ENCODE results near the gene WAPL. TPM values are rescaled to one million over a fixed set of nuclear protein-coding genes. Genes with fewer than 3 reads are reported as not detected.
A peak's percentile ranks its signal among the peaks of the same experiment; 100 is the strongest.

WAPL gene
- total and polyA plus RNA-seq, 2 of the 8 experiments (the other 6 are each of a cell fraction or from before 2014, with no cell fraction given): 12.8 to 48.1 TPM

DNA sequence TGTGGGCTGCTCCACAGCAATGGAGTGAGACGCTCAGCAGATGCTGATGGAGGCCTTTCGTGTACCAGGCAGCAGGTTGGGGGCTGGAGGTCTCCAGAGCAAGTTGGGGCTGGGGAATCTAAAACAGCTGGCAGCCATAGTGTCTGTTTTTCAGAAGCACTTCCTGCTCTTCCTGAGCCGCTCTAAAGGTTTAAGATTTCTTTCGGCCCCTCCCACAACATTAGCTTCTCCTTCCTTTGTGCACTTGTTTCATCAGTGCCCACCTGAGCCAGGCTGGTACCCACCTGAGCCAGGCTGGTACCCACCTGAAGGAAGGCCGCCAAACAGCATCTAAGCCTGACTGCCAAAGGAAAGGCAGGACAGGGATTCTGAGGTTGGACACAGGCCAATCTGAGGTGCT is 18.4 kb upstream of the WAPL start:
- Histone ChIP-seq H3K23ac (ENCODE audit: insufficient read length) (no peak overlapping the region), H4K8ac (ENCODE audit: extremely low read depth, insufficient read depth, low read length) (peak overlapping the region; percentile 57), H3K56ac (replicated peaks; ENCODE audit: insufficient read length, low read depth, low read length) (no peak overlapping the region), H3K4me1 (replicated peaks in 1 of 4; ENCODE audit: control insufficient read depth in 3 of 4, insufficient read depth in 4 of 4, low read length in 3 of 4) (peaks cover under 1 to 11% (median 6%) of the 10 kb centered on the region in 4 experiments), H2BK15ac (ENCODE audit: low read length) (no peak overlapping the region), H3K18ac (ENCODE audit: extremely low read depth, low read length) (no peak overlapping the region), H2BK12ac (ENCODE audit: low read depth, low read length) (0 out of 2 replicates have a peak overlapping the region, but pooled peaks have one; percentile 17), H4K91ac (replicated peaks; ENCODE audit: insufficient read length, low read length) (no peak overlapping the region), H3K9ac (replicated peaks in 1 of 4; ENCODE audit: extremely low read depth in 1 of 4, low read depth in 3 of 4, low read length in 3 of 4) (no peak overlapping the region), H3K23me2 (ENCODE audit: low read depth, low read length) (peaks cover 8% of the 10 kb centered on the region; the same call in 1 of the 2 replicates), H2AK5ac (ENCODE audit: low read depth, low read length) (no peak overlapping the region), H3K27ac (ENCODE audit: low read depth, low read length) (no peak overlapping the region), H3K27me3 (replicated peaks in 1 of 4; ENCODE audit: control insufficient read depth in 3 of 4, extremely low read depth in 1 of 4, insufficient read depth in 3 of 4, low read length in 3 of 4) (peaks cover 0 to 15% (median 10%) of the 10 kb centered on the region in 4 experiments; a peak in 5 of 7 replicates), H3K4ac (replicated peaks; ENCODE audit: insufficient read length, low read depth, low read length) (no peak overlapping the region), H3K79me1 (ENCODE audit: low read depth, low read length) (no peaks in the 10 kb centered on the region), H2BK5ac (ENCODE audit: low read depth, low read length) (no peak overlapping the region), H4K20me1 (replicated peaks in 1 of 2; ENCODE audit: control insufficient read depth in 1 of 2, insufficient read depth in 2 of 2, low read length in 2 of 2) (no peaks in the 10 kb centered on the region), H3K79me2 (ENCODE audit: control insufficient read depth in 1 of 2, insufficient read depth in 2 of 2, low read length in 2 of 2) (no peaks in the 10 kb centered on the region), H3K4me2 (ENCODE audit: insufficient read depth in 1 of 2, low read depth in 2 of 2, low read length in 2 of 2) (no peak overlapping the region), H3K9me3 (ENCODE audit: insufficient read depth in 2 of 2, low read depth in 1 of 2, low read length in 1 of 2) (no peaks in the 10 kb centered on the region), H3K14ac (ENCODE audit: insufficient read length) (no peak overlapping the region), H4K5ac (ENCODE audit: insufficient read length, low read depth, low read length) (no peak overlapping the region), H2AFZ (ENCODE audit: low read length) (no peak overlapping the region), H3K36me3 (ENCODE audit: control insufficient read depth in 2 of 4, insufficient read depth in 4 of 4, low read length in 3 of 4) (no peaks in the 10 kb centered on the region), H2BK120ac (replicated peaks; ENCODE audit: low read depth, low read length) (no peak overlapping the region), H2BK20ac (ENCODE audit: low read length) (no peak overlapping the region), H3K4me3 (ENCODE audit: extremely low read depth in 1 of 4, insufficient read depth in 2 of 4, low read depth in 3 of 4, low read length in 4 of 4) (no peak overlapping the region)
- no peak for FAIRE-seq
- ChIA-PET POLR2A (ENCODE audit: partially characterized antibody) (no interaction called here), CTCF (ENCODE audit: partially characterized antibody) (interaction anchor here (1.9 to 2.1 kb wide), 2 partner anchors 16 to 45 kb away, joined by 6 to 8 read pairs; no protein-coding TSS in a partner anchor)
- WGBS, 2 experiments (ENCODE audit: extremely low coverage in 1 of 2, insufficient coverage in 1 of 2, insufficient read length in 1 of 2, insufficient replicate concordance in 2 of 2, low coverage in 1 of 2, low lambda C conversion rate in 2 of 2, missing lambda C conversion rate in 1 of 2): 78% methylated on average over 5 of the region's 5 CpGs; no CpG with 5 or more reads in 1 of the 2 experiments
- DNase-seq (ENCODE audit: low read depth in 1 of 2, low spot score in 2 of 2): no peak
- no peak for TF ChIP-seq FOSL1 (IDR thresholded peaks at IDR 0.05; ENCODE audit: insufficient read depth, low read depth, low read length)
- TF ChIP-seq PHF8 (conservative IDR thresholded peaks at IDR 0.05; ENCODE audit: low read depth, low read length): no peak
- TF ChIP-seq TEAD4 (IDR thresholded peaks at IDR 0.05; ENCODE audit: low read depth, low read length): no peak
- no peak for TF ChIP-seq GTF2F1 (IDR thresholded peaks at IDR 0.05; ENCODE audit: borderline replicate concordance, low read depth, low read length)
- TF ChIP-seq CHD2 (IDR thresholded peaks at IDR 0.05; ENCODE audit: low read length): no peak
- no peak for TF ChIP-seq SP2 (IDR thresholded peaks at IDR 0.05; ENCODE audit: low read length)

Measured in H1 (cell line).